ENCODE results near the gene HMOX1. TPM values are rescaled to one million over a fixed set of nuclear protein-coding genes. Genes with fewer than 3 reads are reported as not detected.

Gene HMOX1
- total and polyA plus RNA-seq, 2 of the 8 experiments (the other 6 are each of a cell fraction or from before 2014, with no cell fraction given), result 25.0 to 41.6 TPM

GRCh38 chr22:35394011-35394312, 13.1 kb downstream of the HMOX1 start:
- no peak overlapping the region for H3K4ac ChIP-seq (replicated peaks; ENCODE audit: insufficient read length, low read depth, low read length)
- H3K4me2 ChIP-seq (ENCODE audit: insufficient read depth in 1 of 2, low read depth in 2 of 2, low read length in 2 of 2), result no peak overlapping the region
- no peak overlapping the region for H4K91ac ChIP-seq (replicated peaks; ENCODE audit: insufficient read length, low read length)
- no peaks in the 10 kb centered on the region for H3K27me3 ChIP-seq (replicated peaks in 1 of 4; ENCODE audit: control insufficient read depth in 3 of 4, extremely low read depth in 1 of 4, insufficient read depth in 3 of 4, low read length in 3 of 4)
- TF ChIP-seq ASH2L (IDR thresholded peaks at IDR 0.05; ENCODE audit: low read length) (no peak), CHD2 (IDR thresholded peaks at IDR 0.05; ENCODE audit: low read length) (no peak), CTBP2 (IDR thresholded peaks at IDR 0.05; ENCODE audit: borderline replicate concordance, insufficient read depth, insufficient read length, low read length) (no peak), KDM1A (IDR thresholded peaks at IDR 0.05; ENCODE audit: borderline replicate concordance, low read length) (no peak), TEAD4 (IDR thresholded peaks at IDR 0.05; ENCODE audit: low read depth, low read length) (no peak), TAF1 (IDR thresholded peaks at IDR 0.05; ENCODE audit: low read depth, low read length) (no peak), EZH2 (IDR thresholded peaks at IDR 0.05; ENCODE audit: low read depth, low read length, severe bottlenecking) (no peak), SP2 (IDR thresholded peaks at IDR 0.05; ENCODE audit: low read length) (no peak), CTCF (IDR thresholded peaks at IDR 0.05; ENCODE audit: control extremely low read depth in 1 of 3, insufficient read depth in 1 of 3, low read depth in 1 of 3, low read length in 3 of 3) (no peak)
- no peak overlapping the region for H2BK20ac ChIP-seq (ENCODE audit: low read length)
- H3K79me2 ChIP-seq (ENCODE audit: control insufficient read depth in 1 of 2, insufficient read depth in 2 of 2, low read length in 2 of 2), result no peaks in the 10 kb centered on the region
- no peak overlapping the region for H2AK5ac ChIP-seq (ENCODE audit: low read depth, low read length)
- no peak overlapping the region for H2BK12ac ChIP-seq (ENCODE audit: low read depth, low read length)
- POLR2A ChIA-PET (ENCODE audit: partially characterized antibody), result interaction anchor here (0.6 to 57.4 kb wide), 4 partner anchors 2 to 117 kb away, joined by 3 to 1995 read pairs (median 999); partner anchors contain the start of genes HMOX1 and MCM5
- no peak overlapping the region for H2BK120ac ChIP-seq (replicated peaks; ENCODE audit: low read depth, low read length)
- peaks cover 0 to 3% (median 0%) of the 10 kb centered on the region in 4 experiments; a peak in 2 of 7 replicates for H3K4me1 ChIP-seq (replicated peaks in 1 of 4; ENCODE audit: control insufficient read depth in 3 of 4, insufficient read depth in 4 of 4, low read length in 3 of 4)
- H3K9ac ChIP-seq (replicated peaks in 1 of 4; ENCODE audit: extremely low read depth in 1 of 4, low read depth in 3 of 4, low read length in 3 of 4), result no peak overlapping the region
- H2AFZ ChIP-seq (ENCODE audit: low read length), result no peak overlapping the region
- DNase-seq (ENCODE audit: low read depth in 1 of 2, low spot score in 2 of 2) (no peak), FAIRE-seq (no peak)
- no peaks in the 10 kb centered on the region for H3K23me2 ChIP-seq (ENCODE audit: low read depth, low read length)
- H3K14ac ChIP-seq (ENCODE audit: insufficient read length), result no peak overlapping the region
- no peak overlapping the region for H4K5ac ChIP-seq (ENCODE audit: insufficient read length, low read depth, low read length)
- no peak overlapping the region for H4K8ac ChIP-seq (ENCODE audit: extremely low read depth, insufficient read depth, low read length)
- 80% methylated on average over 4 of the region's 4 CpGs; no CpG with 5 or more reads in 1 of the 2 experiments for WGBS, 2 experiments (ENCODE audit: extremely low coverage in 1 of 2, insufficient coverage in 1 of 2, insufficient read length in 1 of 2, insufficient replicate concordance in 2 of 2, low coverage in 1 of 2, low lambda C conversion rate in 2 of 2, missing lambda C conversion rate in 1 of 2)
- H3K9me3 ChIP-seq (ENCODE audit: insufficient read depth in 2 of 2, low read depth in 1 of 2, low read length in 1 of 2), result no peaks in the 10 kb centered on the region
- no peak overlapping the region for H3K23ac ChIP-seq (ENCODE audit: insufficient read length)
- no peak overlapping the region for H2BK5ac ChIP-seq (ENCODE audit: low read depth, low read length)
- H3K79me1 ChIP-seq (ENCODE audit: low read depth, low read length), result no peaks in the 10 kb centered on the region
- H3K36me3 ChIP-seq (ENCODE audit: control insufficient read depth in 2 of 4, insufficient read depth in 4 of 4, low read length in 3 of 4), result peaks cover 0 to 8% (median 3%) of the 10 kb centered on the region in 4 experiments; a peak in 7 of 8 replicates
- no peak overlapping the region for H3K4me3 ChIP-seq (ENCODE audit: extremely low read depth in 1 of 4, insufficient read depth in 2 of 4, low read depth in 3 of 4, low read length in 4 of 4)
- CTCF ChIA-PET (ENCODE audit: partially characterized antibody), result interaction anchor here (0.7 to 1.4 kb wide), 3 partner anchors 32 to 37 kb away, joined by 3 to 4 read pairs (median 3); no protein-coding TSS in a partner anchor
- no peak overlapping the region for H2BK15ac ChIP-seq (ENCODE audit: low read length)
- H3K27ac ChIP-seq (ENCODE audit: low read depth, low read length), result no peak overlapping the region
- H4K20me1 ChIP-seq (replicated peaks in 1 of 2; ENCODE audit: control insufficient read depth in 1 of 2, insufficient read depth in 2 of 2, low read length in 2 of 2), result no peaks in the 10 kb centered on the region
- no peak overlapping the region for H3K18ac ChIP-seq (ENCODE audit: extremely low read depth, low read length)
- H3K56ac ChIP-seq (replicated peaks; ENCODE audit: insufficient read length, low read depth, low read length), result no peak overlapping the region
